HepG2 (cell line): Measurements from ENCODE around the gene LUC7L. TPM values are rescaled to one million over a fixed set of nuclear protein-coding genes. Genes with fewer than 3 reads are reported as not detected.

Source experiments
- CEBPG ChIP-seq: IDR thresholded peaks from 2 replicates; pipeline ENCODE4 v1.6.1; 2016
- DNMT3B ChIP-seq: conservative IDR thresholded peaks from 2 replicates; pipeline ENCODE4 v1.6.1; 2016; ENCODE audit warnings: missing biosample characterization, control low read depth
- FOXA3 ChIP-seq: IDR thresholded peaks from 2 replicates; pipeline ENCODE4 v1.6.1; 2016; ENCODE audit warnings: missing genetic modification reagents, missing compliant biosample characterization
- FOXP4 ChIP-seq: sonication (generic); formaldehyde crosslinking; IDR thresholded peaks from 2 replicates; pipeline ENCODE4 v1.4.0; 2020; ENCODE audit warnings: missing genetic modification reagents
- HIC2 ChIP-seq: sonication (generic); formaldehyde crosslinking; IDR thresholded peaks from 2 replicates; pipeline ENCODE4 v1.9.0; 2022; ENCODE audit warnings: low read depth, missing genetic modification reagents
- ISX ChIP-seq: sonication (generic); formaldehyde crosslinking; conservative IDR thresholded peaks from 2 replicates; pipeline ENCODE4 v1.5.0; 2020; ENCODE audit warnings: missing genetic modification reagents
- KDM5A ChIP-seq: fragments of 200-600 bp; sonication (generic); IDR thresholded peaks from 2 replicates; pipeline ENCODE4 v1.7.0; 2018; ENCODE audit warnings: antibody characterized with exemption, mild to moderate bottlenecking, low read length, borderline replicate concordance
- KDM5B ChIP-seq: sonication (generic); formaldehyde crosslinking; IDR thresholded peaks from 2 replicates; pipeline ENCODE4 v1.4.0; 2020; ENCODE audit warnings: missing genetic modification reagents, mild to moderate bottlenecking, borderline replicate concordance
- NKX3-1 ChIP-seq: sonication (generic); formaldehyde crosslinking; IDR thresholded peaks from 2 replicates; pipeline ENCODE4 v1.5.0; 2020; ENCODE audit warnings: missing genetic modification reagents
- NR2F1 ChIP-seq, 2 experiments: fragments of 450-650 bp in 1 of 2; formaldehyde crosslinking in 1 of 2; IDR thresholded peaks; 2 replicates each; pipeline versions ENCODE4 v1.5.0 to v1.6.1; 2016 to 2020; ENCODE audit warnings: mild to moderate bottlenecking in 1 of 2, missing compliant biosample characterization in 1 of 2, missing genetic modification reagents in 1 of 2, moderate library complexity in 1 of 2
- NR2F2 ChIP-seq: IDR thresholded peaks from 2 replicates; pipeline ENCODE4 v1.6.1; 2012; ENCODE audit warnings: low read depth, inconsistent platforms, borderline replicate concordance
- RBFOX2 ChIP-seq: fragments of 200-400 bp; formaldehyde crosslinking; IDR thresholded peaks from 2 replicates; pipeline ENCODE4 v1.6.1; 2017; ENCODE audit warnings: low read depth, mild to moderate bottlenecking, low read length
- TBX2 ChIP-seq: sonication (generic); formaldehyde crosslinking; IDR thresholded peaks from 2 replicates; pipeline ENCODE4 v1.5.0; 2020; ENCODE audit warnings: missing genetic modification reagents, mild to moderate bottlenecking, borderline replicate concordance
- THRA ChIP-seq: sonication (generic); formaldehyde crosslinking; IDR thresholded peaks from 2 replicates; pipeline ENCODE4 v1.4.0; 2020; ENCODE audit warnings: missing genetic modification reagents, borderline replicate concordance
- ZFP82 ChIP-seq: sonication (generic); formaldehyde crosslinking; IDR thresholded peaks from 2 replicates; pipeline ENCODE4 v1.5.1; 2020; ENCODE audit warnings: mild to moderate bottlenecking, missing genetic modification reagents, borderline replicate concordance
- ZNF142 ChIP-seq: sonication (generic); formaldehyde crosslinking; IDR thresholded peaks from 2 replicates; pipeline ENCODE4 v1.4.0; 2020; ENCODE audit warnings: missing genetic modification reagents
- ZNF225 ChIP-seq: sonication (generic); formaldehyde crosslinking; IDR thresholded peaks from 2 replicates; pipeline ENCODE4 v1.4.0; 2020; ENCODE audit warnings: mild to moderate bottlenecking, missing genetic modification reagents
- ZNF75D ChIP-seq: sonication (generic); formaldehyde crosslinking; IDR thresholded peaks from 2 replicates; pipeline ENCODE4 v1.8.1; 2023; ENCODE audit warnings: missing genetic modification reagents, mild to moderate bottlenecking, borderline replicate concordance
- ZNF792 ChIP-seq: IDR thresholded peaks from 2 replicates; pipeline ENCODE4 v1.6.1; 2016
- polyA plus RNA-seq, 8 experiments: library from polyadenylated mRNA; depleted of rRNA in 3 of 8; stranded (reverse) in 7 of 8; unstranded in 1 of 8; fragments of >200 nt; fragmentation: Illumina TruSeq in 4 of 8; extraction: Trizol in 4 of 8; gene quantifications; 2 replicates each; pipeline versions ENCODE4 v1.2.1 to v1.2.3, GENCODE V29; 2011 to 2016; ENCODE audit warnings: low read depth in 4 of 8, missing spikeins in 1 of 8, mixed read lengths in 1 of 8; ENCODE audit not compliant: insufficient read depth in 1 of 8
- total RNA-seq, 5 experiments: library from RNA; depleted of rRNA; stranded (reverse); fragments of >200 nt; fragmentation: Illumina TruSeq; extraction: Trizol; gene quantifications; 2 replicates each; pipeline ENCODE4 v1.2.3, GENCODE V29; 2016; ENCODE audit warnings: low read depth in 1 of 5

LUC7L gene
- total and polyA plus RNA-seq, 2 of the 13 experiments (the other 11 are each of a cell fraction or from before 2014, with no cell fraction given): 48.7 to 56.9 TPM

- TF ChIP-seq ZNF142 (no peak), NKX3-1 (no peak), FOXA3 (CRISPR knock-in tag) (0 out of 2 replicates have a peak, but pooled peaks have one; percentile 18), CEBPG (CRISPR knock-in tag) (no peak), RBFOX2 (no peak), NR2F2 (peak; percentile 73), ZFP82 (CRISPR knock-in tag) (no peak), HIC2 (CRISPR knock-in tag) (peak; percentile 24; the same call in 1 of the 2 replicates), ZNF225 (no peak), ISX (no peak), THRA (CRISPR knock-in tag) (peak; percentile 64; the same call in 1 of the 2 replicates), NR2F1 (CRISPR knock-in tag; IDR thresholded peaks at IDR 0.05) (peak; percentile 78 to 94), ZNF792 (CRISPR knock-in tag) (no peak), TBX2 (no peak), DNMT3B (CRISPR knock-in tag) (no peak), FOXP4 (CRISPR knock-in tag) (no peak), ZNF75D (CRISPR knock-in tag) (no peak), KDM5A (no peak), KDM5B (CRISPR knock-in tag) (peak; percentile 48; the same call in 1 of the 2 replicates)
These were observed 66.8 kb downstream of the LUC7L start (continued) for GRCh38 chr16:162271-162991.
